Measurements from ENCODE around the gene OR52J3.
"Not testable (repeated sequence)": the region's sequence is repeated elsewhere in the genome, so short reads cannot be mapped to it uniquely, and the experiment has no call there.

Gene OR52J3

GRCh38 chr11:5046226-5046625, at the start of gene OR52J3:
Gene OR52J3, plus strand, starts transcription at chr11:5046526. Its CDS starts 0 bp downstream, at chr11:5046526.
- DNase-seq (ENCODE audit: low spot score), result no peak

GRCh38 chr11:5004424-5005274, 41.7 kb upstream of the OR52J3 start:
- DNase-seq (ENCODE audit: low spot score), result peak; percentile 22

- no peak for DNase-seq (ENCODE audit: low spot score)
Observed at GRCh38 chr11:5007561-5007960, 38.8 kb upstream of the OR52J3 start.

GRCh38 chr11:5011254-5011653, 35.1 kb upstream of the OR52J3 start:
- no peak for DNase-seq (ENCODE audit: low spot score)

- DNase-seq (ENCODE audit: low spot score), result no peak
Observed at GRCh38 chr11:5013012-5013411, 33.3 kb upstream of the OR52J3 start.

- no peak for DNase-seq (ENCODE audit: low spot score)
Observed at GRCh38 chr11:5021996-5022395, 24.3 kb upstream of the OR52J3 start.

- no peak for DNase-seq (ENCODE audit: low spot score)
Observed at GRCh38 chr11:5036669-5037068, 9.7 kb upstream of the OR52J3 start.

GRCh38 chr11:5037926-5038325, 8.4 kb upstream of the OR52J3 start:
- DNase-seq (ENCODE audit: low spot score), result no peak

GRCh38 chr11:5038341-5038740, 8.0 kb upstream of the OR52J3 start:
- no peak for DNase-seq (ENCODE audit: low spot score)

- DNase-seq (ENCODE audit: low spot score), result no peak
Observed at GRCh38 chr11:5040876-5041275, 5.5 kb upstream of the OR52J3 start.

- no peak for DNase-seq (ENCODE audit: low spot score)
Observed at GRCh38 chr11:5042091-5042490, 4.2 kb upstream of the OR52J3 start.

GRCh38 chr11:5043380-5043779, 2.9 kb upstream of the OR52J3 start:
- DNase-seq (ENCODE audit: low spot score), result no peak

- no peak for DNase-seq (ENCODE audit: low spot score)
Observed at GRCh38 chr11:5046754-5047330, 516 bp downstream of the OR52J3 start.

GRCh38 chr11:5058679-5059078, 12.4 kb downstream of the OR52J3 start:
- not testable (repeated sequence) for DNase-seq (ENCODE audit: low spot score)

- DNase-seq (ENCODE audit: low spot score), result no peak
Observed at GRCh38 chr11:5059391-5059790, 13.1 kb downstream of the OR52J3 start, which contains the start of gene OR52E2. Gene OR52E2, minus strand, starts transcription at chr11:5059627. Its CDS starts 0 bp downstream, at chr11:5059627.

- DNase-seq (ENCODE audit: low spot score), result no peak
Observed at GRCh38 chr11:5065027-5065426, 18.7 kb downstream of the OR52J3 start.

GRCh38 chr11:5069272-5069671, 22.9 kb downstream of the OR52J3 start, which contains the start of gene OR52E1:
Gene OR52E1, plus strand, starts transcription at chr11:5069572.
- DNase-seq (ENCODE audit: low spot score), result no peak

- no peak for DNase-seq (ENCODE audit: low spot score)
Observed at GRCh38 chr11:5071799-5072198, 25.5 kb downstream of the OR52J3 start.

GRCh38 chr11:5081405-5081804, 35.1 kb downstream of the OR52J3 start:
- DNase-seq (ENCODE audit: low spot score), result no peak

- DNase-seq (ENCODE audit: low spot score), result no peak
Observed at GRCh38 chr11:5083602-5084001, 37.3 kb downstream of the OR52J3 start.

- no peak for DNase-seq (ENCODE audit: low spot score)
Observed at GRCh38 chr11:5088556-5088955, 42.2 kb downstream of the OR52J3 start.

GRCh38 chr11:5090668-5091067, 44.3 kb downstream of the OR52J3 start:
- DNase-seq (ENCODE audit: low spot score), result no peak

GRCh38 chr11:5092821-5093585, 46.7 kb downstream of the OR52J3 start:
- no peak for DNase-seq (ENCODE audit: low spot score)
